GM12872 (cell line): ENCODE data around the gene ELOB.

Source experiments
- TF ChIP-seq, protein P1 (sequence below): IDR thresholded peaks from 3 replicates; pipeline ENCODE4 v1.5.1; 2011; ENCODE audit warnings: low read depth, mild to moderate bottlenecking, low read length, moderate library complexity; ENCODE audit not compliant: insufficient read depth

ELOB gene

GRCh38 chr16:2815299-2815771 lies 38.3 kb upstream of the ELOB start:
- TF ChIP-seq, protein P1, sequence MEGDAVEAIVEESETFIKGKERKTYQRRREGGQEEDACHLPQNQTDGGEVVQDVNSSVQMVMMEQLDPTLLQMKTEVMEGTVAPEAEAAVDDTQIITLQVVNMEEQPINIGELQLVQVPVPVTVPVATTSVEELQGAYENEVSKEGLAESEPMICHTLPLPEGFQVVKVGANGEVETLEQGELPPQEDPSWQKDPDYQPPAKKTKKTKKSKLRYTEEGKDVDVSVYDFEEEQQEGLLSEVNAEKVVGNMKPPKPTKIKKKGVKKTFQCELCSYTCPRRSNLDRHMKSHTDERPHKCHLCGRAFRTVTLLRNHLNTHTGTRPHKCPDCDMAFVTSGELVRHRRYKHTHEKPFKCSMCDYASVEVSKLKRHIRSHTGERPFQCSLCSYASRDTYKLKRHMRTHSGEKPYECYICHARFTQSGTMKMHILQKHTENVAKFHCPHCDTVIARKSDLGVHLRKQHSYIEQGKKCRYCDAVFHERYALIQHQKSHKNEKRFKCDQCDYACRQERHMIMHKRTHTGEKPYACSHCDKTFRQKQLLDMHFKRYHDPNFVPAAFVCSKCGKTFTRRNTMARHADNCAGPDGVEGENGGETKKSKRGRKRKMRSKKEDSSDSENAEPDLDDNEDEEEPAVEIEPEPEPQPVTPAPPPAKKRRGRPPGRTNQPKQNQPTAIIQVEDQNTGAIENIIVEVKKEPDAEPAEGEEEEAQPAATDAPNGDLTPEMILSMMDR: no peak

GRCh38 chr16:2814551-2815298 lies 37.6 kb upstream of the ELOB start:
- TF ChIP-seq, protein P1: no peak

DNA sequence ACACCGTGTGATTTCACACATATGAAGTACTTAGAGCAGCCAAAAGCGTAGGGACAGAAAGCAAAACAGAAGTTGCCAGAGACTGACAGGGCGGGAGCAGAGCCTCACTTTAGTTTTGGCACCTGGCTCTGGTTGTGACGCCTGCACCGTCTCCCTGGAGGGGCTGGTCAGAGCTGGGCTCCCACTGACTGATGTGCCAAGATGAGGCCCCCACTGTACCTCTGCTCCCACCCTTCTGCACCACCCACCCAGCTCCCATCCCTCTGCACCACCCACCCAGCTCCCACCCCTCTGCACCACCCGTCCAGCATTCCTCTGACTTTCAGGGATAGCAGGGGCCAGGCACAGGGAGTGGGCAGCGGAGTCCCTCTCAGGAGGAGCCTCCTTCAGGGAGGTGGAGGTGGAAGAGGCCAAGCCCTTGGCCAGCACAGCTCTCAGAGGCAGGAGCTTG lies 36.7 kb upstream of the ELOB start:
- TF ChIP-seq, protein P1: no peak

- TF ChIP-seq, protein P1: no peak
These were observed 34.8 kb upstream of the ELOB start for GRCh38 chr16:2811703-2812471.

GRCh38 chr16:2810651-2811050 lies 33.6 kb upstream of the ELOB start:
- TF ChIP-seq, protein P1: no peak

DNA sequence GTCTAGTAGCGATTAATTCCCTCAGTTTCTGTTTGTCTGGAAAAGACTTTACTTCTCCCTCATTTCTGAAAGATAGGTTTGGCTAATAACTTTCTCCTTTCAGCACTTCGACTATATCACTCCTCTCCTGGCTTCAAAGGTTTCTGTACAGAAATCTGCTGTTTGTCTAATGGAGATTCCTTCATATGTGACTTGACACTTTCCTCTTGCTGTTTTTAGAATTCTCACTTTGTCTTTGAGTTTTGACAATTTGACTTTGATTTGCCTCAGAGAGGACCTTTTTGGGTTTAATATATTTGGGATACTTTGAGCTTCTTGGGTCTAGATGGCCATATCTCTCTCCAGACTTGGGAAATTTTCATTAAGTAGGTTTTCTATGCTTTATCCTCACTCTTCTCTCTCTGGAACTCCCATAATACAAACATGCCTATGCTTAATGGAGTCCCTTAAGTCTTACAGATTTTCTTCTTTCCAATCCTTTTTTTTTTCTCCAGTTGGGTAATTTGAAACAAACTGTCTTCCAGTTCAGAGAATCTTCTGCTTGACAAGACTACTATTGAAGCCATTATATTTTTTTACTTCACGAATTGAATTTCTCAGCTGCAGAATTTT lies 32.2 kb upstream of the ELOB start:
- TF ChIP-seq, protein P1: no peak

- TF ChIP-seq, protein P1: no peak
These were observed 31.1 kb upstream of the ELOB start for GRCh38 chr16:2808181-2808580.
